Measurements from ENCODE around the gene JMY.

DNA sequence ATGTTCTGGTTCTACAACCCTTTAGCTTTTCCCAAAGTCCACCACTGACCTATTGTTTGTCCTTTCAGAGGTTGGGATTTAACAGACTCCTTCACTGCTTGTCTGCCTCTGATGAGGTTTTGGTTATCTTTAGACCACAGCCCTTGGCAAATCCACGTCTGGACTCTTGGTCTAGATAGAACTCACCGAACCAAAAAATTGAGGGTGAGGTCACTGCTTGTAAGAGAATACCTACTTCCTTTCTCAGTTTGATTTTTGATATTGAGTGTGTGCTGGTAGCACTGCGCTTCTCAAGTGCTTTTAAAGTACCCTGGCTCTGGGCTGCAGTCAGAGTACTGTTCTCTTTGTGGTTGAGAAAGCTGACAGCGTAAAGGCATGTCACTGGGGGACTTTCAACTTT, 61.7 kb downstream of the JMY start:
- TF ChIP-seq POLR2A (IDR thresholded peaks at IDR 0.05; ENCODE audit: low read depth, low read length) (no peak), EZH2 (IDR thresholded peaks at IDR 0.05; ENCODE audit: borderline replicate concordance, low read depth, low read length, severe bottlenecking) (no peak), POLR2AphosphoS5 (IDR thresholded peaks at IDR 0.05; ENCODE audit: insufficient read depth, low read depth, low read length) (no peak), FOS (IDR thresholded peaks at IDR 0.05; ENCODE audit: borderline replicate concordance, insufficient read depth, low read length) (no peak), GATA2 (IDR thresholded peaks at IDR 0.05; ENCODE audit: insufficient read depth, insufficient read length, low read depth, low read length) (no peak), MYC (IDR thresholded peaks at IDR 0.05; ENCODE audit: low read depth, low read length) (no peak)
- TF ChIP-seq, protein P1, sequence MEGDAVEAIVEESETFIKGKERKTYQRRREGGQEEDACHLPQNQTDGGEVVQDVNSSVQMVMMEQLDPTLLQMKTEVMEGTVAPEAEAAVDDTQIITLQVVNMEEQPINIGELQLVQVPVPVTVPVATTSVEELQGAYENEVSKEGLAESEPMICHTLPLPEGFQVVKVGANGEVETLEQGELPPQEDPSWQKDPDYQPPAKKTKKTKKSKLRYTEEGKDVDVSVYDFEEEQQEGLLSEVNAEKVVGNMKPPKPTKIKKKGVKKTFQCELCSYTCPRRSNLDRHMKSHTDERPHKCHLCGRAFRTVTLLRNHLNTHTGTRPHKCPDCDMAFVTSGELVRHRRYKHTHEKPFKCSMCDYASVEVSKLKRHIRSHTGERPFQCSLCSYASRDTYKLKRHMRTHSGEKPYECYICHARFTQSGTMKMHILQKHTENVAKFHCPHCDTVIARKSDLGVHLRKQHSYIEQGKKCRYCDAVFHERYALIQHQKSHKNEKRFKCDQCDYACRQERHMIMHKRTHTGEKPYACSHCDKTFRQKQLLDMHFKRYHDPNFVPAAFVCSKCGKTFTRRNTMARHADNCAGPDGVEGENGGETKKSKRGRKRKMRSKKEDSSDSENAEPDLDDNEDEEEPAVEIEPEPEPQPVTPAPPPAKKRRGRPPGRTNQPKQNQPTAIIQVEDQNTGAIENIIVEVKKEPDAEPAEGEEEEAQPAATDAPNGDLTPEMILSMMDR (IDR thresholded peaks at IDR 0.05; ENCODE audit: extremely low read depth in 1 of 2, insufficient read depth in 1 of 2, low read depth in 1 of 2, low read length in 2 of 2): no peak
- TF ChIP-seq, protein P2, sequence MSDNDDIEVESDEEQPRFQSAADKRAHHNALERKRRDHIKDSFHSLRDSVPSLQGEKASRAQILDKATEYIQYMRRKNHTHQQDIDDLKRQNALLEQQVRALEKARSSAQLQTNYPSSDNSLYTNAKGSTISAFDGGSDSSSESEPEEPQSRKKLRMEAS (IDR thresholded peaks at IDR 0.05; ENCODE audit: insufficient read depth, insufficient read length): no peak
